Measurements from ENCODE around the gene SH3RF1.

Gene SH3RF1

DNA sequence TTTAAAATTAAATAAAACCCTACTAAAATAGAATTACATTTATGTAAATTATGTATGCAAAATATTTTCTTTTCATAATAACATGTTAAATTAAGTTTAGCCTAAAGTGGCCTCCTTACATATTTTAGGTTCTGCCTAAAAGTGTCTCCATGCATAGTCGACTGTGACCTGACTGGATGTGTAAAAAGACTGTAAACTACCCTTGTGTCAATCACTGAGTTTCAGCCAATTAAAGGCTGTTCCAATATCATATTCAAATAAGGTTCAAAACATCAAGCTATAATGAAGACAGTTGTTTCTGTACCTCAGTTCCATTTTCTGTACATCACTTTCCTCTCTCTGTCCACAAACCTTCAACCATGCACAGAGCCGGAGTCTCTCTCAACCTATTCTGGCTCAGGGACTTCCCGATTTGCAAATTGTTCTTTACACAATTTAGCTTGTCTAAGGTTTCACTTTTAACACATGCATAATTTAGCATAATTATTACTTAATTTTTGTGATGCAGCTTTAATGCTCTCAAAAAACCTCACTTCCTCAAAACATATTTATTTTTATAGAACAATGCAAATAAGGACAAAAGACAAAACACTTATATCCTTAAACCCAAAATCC lies 60.1 kb downstream of the SH3RF1 start:
- Histone ChIP-seq H3K36me3 (ENCODE audit: control insufficient read depth, insufficient read depth, low read length) (no peaks in the 10 kb centered on the region), H3K4me3 (replicated peaks; ENCODE audit: low read depth, low read length) (no peak overlapping the region), H3K27me3 (replicated peaks; ENCODE audit: control insufficient read depth, insufficient read depth, low read length) (no peaks in the 10 kb centered on the region)
- DNase-seq (ENCODE audit: extremely low read depth, insufficient read length), result peak; percentile 55
- TF ChIP-seq, protein P1, sequence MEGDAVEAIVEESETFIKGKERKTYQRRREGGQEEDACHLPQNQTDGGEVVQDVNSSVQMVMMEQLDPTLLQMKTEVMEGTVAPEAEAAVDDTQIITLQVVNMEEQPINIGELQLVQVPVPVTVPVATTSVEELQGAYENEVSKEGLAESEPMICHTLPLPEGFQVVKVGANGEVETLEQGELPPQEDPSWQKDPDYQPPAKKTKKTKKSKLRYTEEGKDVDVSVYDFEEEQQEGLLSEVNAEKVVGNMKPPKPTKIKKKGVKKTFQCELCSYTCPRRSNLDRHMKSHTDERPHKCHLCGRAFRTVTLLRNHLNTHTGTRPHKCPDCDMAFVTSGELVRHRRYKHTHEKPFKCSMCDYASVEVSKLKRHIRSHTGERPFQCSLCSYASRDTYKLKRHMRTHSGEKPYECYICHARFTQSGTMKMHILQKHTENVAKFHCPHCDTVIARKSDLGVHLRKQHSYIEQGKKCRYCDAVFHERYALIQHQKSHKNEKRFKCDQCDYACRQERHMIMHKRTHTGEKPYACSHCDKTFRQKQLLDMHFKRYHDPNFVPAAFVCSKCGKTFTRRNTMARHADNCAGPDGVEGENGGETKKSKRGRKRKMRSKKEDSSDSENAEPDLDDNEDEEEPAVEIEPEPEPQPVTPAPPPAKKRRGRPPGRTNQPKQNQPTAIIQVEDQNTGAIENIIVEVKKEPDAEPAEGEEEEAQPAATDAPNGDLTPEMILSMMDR (IDR thresholded peaks at IDR 0.05; ENCODE audit: insufficient read depth, low read length, poor library complexity, severe bottlenecking), result no peak

- H3K36me3 ChIP-seq (ENCODE audit: control insufficient read depth, insufficient read depth, low read length), result no peaks in the 10 kb centered on the region
- no peaks in the 10 kb centered on the region for H3K27me3 ChIP-seq (replicated peaks; ENCODE audit: control insufficient read depth, insufficient read depth, low read length)
- H3K4me3 ChIP-seq (replicated peaks; ENCODE audit: low read depth, low read length), result no peak overlapping the region
- TF ChIP-seq, protein P1 (IDR thresholded peaks at IDR 0.05; ENCODE audit: insufficient read depth, low read length, poor library complexity, severe bottlenecking), result no peak
- DNase-seq (ENCODE audit: extremely low read depth, insufficient read length), result no peak
Measured at GRCh38 chr4:169209388-169209883, 61.3 kb downstream of the SH3RF1 start.

DNA sequence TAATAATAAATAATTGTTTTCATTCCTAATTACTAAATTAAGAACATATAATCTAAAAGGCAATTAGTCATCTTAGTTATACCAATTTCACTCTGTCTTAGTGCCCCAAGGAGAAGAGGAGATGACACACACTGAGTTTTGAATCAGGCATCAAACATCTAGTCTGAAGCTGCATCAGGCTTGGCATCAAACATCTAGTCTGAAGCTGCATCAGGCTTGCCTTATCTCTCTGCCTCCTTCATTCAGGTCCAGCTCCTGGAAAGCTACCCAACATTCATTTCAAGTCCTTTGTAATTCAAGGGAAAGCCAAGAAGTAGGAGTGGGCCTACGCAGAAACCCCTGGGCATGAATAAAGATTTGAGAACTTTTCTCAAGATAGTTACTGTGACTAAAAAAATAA lies 62.2 kb downstream of the SH3RF1 start:
- TF ChIP-seq, protein P1 (IDR thresholded peaks at IDR 0.05; ENCODE audit: insufficient read depth, low read length, poor library complexity, severe bottlenecking), result no peak
- no peaks in the 10 kb centered on the region for H3K36me3 ChIP-seq (ENCODE audit: control insufficient read depth, insufficient read depth, low read length)
- H3K4me3 ChIP-seq (replicated peaks; ENCODE audit: low read depth, low read length), result no peak overlapping the region
- no peak for DNase-seq (ENCODE audit: extremely low read depth, insufficient read length)
- H3K27me3 ChIP-seq (replicated peaks; ENCODE audit: control insufficient read depth, insufficient read depth, low read length), result no peaks in the 10 kb centered on the region

- Histone ChIP-seq H3K27me3 (replicated peaks; ENCODE audit: control insufficient read depth, insufficient read depth, low read length) (no peaks in the 10 kb centered on the region), H3K36me3 (ENCODE audit: control insufficient read depth, insufficient read depth, low read length) (no peaks in the 10 kb centered on the region), H3K4me3 (replicated peaks; ENCODE audit: low read depth, low read length) (no peak overlapping the region)
- TF ChIP-seq, protein P1 (IDR thresholded peaks at IDR 0.05; ENCODE audit: insufficient read depth, low read length, poor library complexity, severe bottlenecking), result no peak
- no peak for DNase-seq (ENCODE audit: extremely low read depth, insufficient read length)
Measured at GRCh38 chr4:169208090-169208455, 62.7 kb downstream of the SH3RF1 start.

DNA sequence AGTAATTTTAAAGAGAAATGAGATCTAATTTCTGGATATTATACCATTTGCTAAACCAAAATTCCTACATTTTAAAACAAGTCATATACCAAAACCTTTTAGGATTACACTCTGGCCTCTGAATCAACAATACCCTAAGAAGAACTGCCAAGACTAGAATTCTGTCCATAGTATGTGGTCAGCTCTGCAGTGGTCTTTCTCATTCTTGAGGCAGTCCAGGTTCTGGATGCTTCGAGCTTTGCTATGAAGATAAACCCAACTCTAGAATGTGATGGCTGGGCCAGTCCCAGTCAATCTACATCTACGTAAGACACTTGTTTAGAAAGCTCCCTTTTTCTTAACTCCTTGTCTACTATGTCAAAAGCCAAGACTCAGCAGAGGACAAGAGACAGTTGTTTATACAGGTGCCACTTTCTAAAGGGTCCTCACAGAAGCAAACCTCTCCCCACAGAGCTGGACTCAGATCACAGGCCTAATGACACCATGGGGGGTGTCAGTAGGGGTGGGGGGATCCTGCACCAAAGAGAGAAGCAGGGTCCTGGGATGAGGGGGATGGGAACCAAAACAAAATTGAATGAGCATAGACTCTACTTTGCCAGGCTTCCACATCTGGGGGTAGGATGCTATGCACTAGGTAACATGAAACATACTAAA lies 63.2 kb downstream of the SH3RF1 start:
- no peaks in the 10 kb centered on the region for H3K36me3 ChIP-seq (ENCODE audit: control insufficient read depth, insufficient read depth, low read length)
- TF ChIP-seq, protein P1 (IDR thresholded peaks at IDR 0.05; ENCODE audit: insufficient read depth, low read length, poor library complexity, severe bottlenecking), result no peak
- H3K4me3 ChIP-seq (replicated peaks; ENCODE audit: low read depth, low read length), result no peak overlapping the region
- H3K27me3 ChIP-seq (replicated peaks; ENCODE audit: control insufficient read depth, insufficient read depth, low read length), result no peaks in the 10 kb centered on the region
- no peak for DNase-seq (ENCODE audit: extremely low read depth, insufficient read length)
